HG02610 (cell line): ENCODE data around the gene GRK6.

Experiments used
- ATAC-seq: cut with Tn5 transposase; IDR thresholded peaks from one replicate; pipeline ENCODE4 v1.9.1; 2021; ENCODE audit warnings: mild to moderate bottlenecking, moderate library complexity; ENCODE audit not compliant: unreplicated experiment

Gene GRK6

GRCh38 chr5:177426566-177427210 is at the start of gene GRK6:
Gene GRK6, plus strand, starts transcription at chr5:177426676. Its CDS starts 170 bp downstream, at chr5:177426846.
- peak; percentile 8 for ATAC-seq

DNA sequence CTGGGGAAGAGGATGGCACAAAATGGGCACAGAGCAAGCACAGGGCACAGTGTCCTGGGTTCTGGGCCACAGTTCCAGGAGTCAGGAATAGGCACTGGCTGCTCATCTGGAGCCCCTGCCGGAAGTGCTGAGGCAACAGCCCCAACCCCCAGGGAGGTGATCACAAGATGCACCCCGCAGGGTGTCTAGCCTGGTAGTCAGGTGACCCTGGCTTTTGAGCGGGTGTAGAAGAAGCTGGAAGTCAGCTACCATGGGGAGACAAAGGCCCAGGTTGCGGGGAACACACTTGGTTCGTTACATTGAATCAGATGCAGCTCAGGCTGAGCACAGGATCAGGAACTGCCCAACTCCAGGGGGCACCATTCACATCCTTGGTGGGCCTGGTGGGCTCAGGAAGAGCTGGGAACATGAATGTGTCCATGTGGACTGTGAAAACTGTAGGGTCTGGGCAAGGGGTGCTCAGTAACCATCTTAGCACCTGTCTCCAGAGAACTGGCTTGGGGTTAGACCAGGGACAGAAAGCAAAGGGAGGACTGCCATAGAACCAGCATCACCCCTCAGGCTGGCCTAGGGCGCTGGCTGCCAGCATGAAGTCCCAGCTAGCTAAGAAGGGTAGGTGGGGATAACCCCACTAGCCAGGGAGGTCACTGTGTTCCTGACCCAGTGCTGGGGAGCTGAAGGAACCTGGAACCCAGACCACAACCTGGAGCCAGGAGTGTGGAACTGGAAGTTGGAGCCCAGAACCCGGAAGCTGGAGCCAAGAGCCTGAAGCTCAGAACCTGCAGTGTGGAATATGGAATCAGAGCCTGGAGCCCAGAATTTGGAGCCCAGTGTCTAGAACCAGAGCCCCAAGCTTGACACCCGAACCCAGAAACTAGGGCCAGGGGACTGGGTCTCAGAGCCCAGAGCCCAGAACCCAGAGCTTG is 48.4 kb upstream of the GRK6 start:
- no peak for ATAC-seq

- ATAC-seq, result peak; percentile 76
Observed at GRCh38 chr5:177378884-177379883, 47.3 kb upstream of the GRK6 start.

DNA sequence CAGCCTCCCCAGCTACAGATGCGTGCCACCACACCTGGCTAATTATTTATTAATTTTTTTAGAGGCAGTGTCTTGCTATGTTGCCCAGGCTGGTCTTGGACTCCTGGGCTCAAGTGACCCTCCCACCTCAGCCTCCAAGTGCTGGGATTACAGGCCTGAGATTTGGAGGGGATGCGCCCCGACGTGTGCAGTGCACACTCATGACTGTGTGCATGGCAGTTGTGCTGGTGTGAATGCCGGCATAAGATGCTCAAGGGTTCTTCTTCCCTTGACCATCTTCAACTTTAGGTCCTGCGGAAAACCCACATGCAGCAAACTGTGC is 45.7 kb upstream of the GRK6 start:
- ATAC-seq, result no peak

- ATAC-seq, result no peak
Observed at GRCh38 chr5:177382423-177383029, 44.0 kb upstream of the GRK6 start.

GRCh38 chr5:177383181-177383580 is 43.3 kb upstream of the GRK6 start:
- no peak for ATAC-seq

DNA sequence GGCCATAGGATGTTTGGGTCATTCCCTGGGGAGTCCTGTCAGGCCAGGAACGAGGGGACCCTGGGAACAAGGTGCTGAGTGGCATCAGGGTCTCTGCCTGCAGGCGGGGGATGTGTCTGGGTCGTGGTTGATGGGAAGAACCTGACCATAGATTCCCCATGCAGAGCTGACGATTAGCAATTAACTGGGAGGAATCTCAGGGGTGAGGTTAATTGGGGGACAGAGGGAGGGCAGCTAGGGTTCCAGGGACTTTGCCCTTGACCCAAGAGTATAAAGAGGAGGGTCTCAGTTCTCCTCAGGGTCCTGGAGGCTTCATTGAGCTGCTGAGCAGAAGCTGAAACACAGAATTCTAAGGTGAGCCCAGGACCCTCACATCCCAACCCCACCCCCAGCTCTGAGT is 42.3 kb upstream of the GRK6 start, which contains the start of gene SLC34A1:
Gene SLC34A1, plus strand, starts transcription at position 301 of the 400 bp plus-strand sequence. CDS start 1,308 bp downstream, outside the sequence.
- no peak for ATAC-seq

GRCh38 chr5:177385720-177386119 is 40.8 kb upstream of the GRK6 start:
- no peak for ATAC-seq

- ATAC-seq, result no peak
Observed at GRCh38 chr5:177386542-177386941, 39.9 kb upstream of the GRK6 start.

- no peak for ATAC-seq
Observed at GRCh38 chr5:177387405-177387804, 39.1 kb upstream of the GRK6 start.

DNA sequence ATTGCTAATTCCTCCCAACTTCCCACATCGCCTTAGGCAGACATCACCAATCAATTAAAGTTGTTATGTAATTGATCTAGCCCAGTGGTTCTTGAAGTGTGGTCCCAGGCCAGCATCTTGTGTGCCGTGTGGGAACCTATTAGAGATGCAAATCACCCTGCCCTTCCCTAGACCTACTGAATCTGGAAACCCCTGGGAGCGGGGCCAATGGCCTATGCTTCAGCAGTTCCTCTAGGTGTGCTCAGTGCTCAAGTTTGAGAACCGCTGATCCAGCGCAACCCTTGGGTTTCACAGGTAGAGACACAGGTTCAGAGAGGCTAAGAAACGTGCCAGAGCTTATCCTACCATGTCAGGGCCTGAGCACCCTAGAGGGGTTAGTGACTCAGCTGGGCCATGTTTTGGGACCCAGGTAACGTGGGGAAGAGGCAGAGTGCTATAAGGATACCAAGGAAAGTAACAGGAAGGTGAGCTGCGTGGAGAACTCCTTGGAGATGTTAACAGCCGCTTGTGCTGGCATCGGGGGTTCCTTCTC is 37.9 kb upstream of the GRK6 start:
- ATAC-seq, result no peak

GRCh38 chr5:177389241-177390169 is 37.0 kb upstream of the GRK6 start:
- no peak for ATAC-seq

DNA sequence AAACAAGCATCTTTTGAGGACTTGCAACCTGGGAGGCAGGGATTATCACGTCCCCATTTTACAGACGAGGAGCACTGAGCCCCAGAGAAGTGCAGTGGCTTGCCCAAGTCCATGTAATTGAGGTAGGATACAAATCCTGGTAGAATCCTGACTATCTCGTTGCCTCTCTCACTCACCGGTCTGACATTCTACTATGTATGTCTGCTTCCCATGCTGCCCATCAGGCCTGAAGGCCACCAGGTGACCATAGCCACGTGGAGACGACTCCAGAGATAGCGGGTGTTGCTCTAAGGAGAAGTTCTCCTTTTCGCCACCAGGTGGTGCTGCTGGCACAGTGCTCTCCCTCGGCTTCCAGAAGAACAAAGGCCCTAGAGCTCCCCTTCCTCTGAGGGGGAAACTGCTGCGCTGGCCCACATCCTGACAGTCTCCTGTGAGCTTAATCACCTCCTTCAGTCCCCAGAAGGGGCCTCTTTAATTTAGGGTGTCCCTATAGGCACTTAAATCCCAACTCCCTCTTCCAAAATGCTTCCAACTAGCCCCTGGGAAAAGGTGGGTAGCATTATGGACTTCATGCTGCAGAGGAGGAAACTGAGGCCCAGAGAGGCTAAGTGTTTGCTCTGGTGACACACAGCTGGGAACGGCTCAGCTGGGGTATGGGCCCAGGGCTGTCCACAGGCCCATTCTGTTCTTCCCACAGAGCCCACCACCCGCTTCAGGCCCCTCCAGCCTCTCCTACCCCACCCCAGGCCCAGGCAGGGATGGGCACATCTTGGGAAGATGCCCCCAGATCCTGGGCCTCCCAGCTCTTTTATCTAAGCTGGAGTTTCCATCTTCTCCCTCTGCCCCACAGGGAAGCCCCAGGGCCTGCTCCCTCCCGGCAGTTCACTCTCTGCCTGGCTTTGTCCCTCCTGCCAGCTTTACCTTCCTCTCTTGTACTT is 35.8 kb upstream of the GRK6 start:
- ATAC-seq, result peak; percentile 42

GRCh38 chr5:177392765-177393164 is 33.7 kb upstream of the GRK6 start:
- ATAC-seq, result no peak

DNA sequence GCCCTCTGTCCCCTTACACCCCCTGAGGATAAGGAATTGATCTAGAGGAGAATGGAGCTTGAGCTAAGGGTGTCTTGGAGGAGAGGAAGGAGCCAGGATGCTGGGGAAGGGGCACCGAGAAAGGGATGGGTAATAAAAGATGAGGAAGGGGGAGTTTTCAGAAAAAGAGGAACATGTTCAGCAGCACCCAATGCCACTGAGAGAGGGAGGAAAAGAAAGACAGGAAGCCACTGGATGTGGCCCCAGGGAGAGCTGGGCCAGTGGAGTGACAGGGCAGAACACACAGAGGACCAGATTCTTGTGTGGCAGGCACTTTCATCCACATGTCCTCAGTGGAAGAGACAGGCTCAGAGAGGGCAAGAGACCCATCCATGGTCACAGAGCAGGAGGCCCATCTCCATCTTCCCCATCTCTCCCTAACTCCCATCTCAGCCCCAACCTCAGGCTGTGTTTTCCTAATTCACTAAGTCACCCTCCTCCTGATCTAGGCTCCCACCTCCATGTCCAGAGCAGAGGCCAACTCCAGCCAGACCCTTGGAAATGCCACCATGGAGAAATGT is 33.2 kb upstream of the GRK6 start:
- ATAC-seq, result no peak

GRCh38 chr5:177393990-177394389 is 32.5 kb upstream of the GRK6 start:
- ATAC-seq, result no peak

GRCh38 chr5:177396078-177396477 is 30.4 kb upstream of the GRK6 start:
- no peak for ATAC-seq

- ATAC-seq, result no peak
Observed at GRCh38 chr5:177396807-177397206, 29.7 kb upstream of the GRK6 start.
